KMS-11 (cell line): ENCODE measurements around the gene HSP90AA1.
A peak's percentile ranks its signal among the peaks of the same experiment; 100 is the strongest.

Experiments
- H2AFZ ChIP-seq: fragments of 200-600 bp; sonication (generic); 2 replicates; pipeline ENCODE4 v1.6.1; 2016; ENCODE audit warnings: antibody characterized with exemption, mixed run types, low read depth
- H3K27ac ChIP-seq: fragments of 200-600 bp; sonication (generic); 2 replicates; pipeline ENCODE4 v1.6.1; 2016; ENCODE audit warnings: mild to moderate bottlenecking, mixed run types
- H3K27me3 ChIP-seq: fragments of 200-600 bp; sonication (generic); 2 replicates; pipeline ENCODE4 v1.6.1; 2017; ENCODE audit warnings: mild to moderate bottlenecking, low read depth, mixed run types, moderate library complexity; ENCODE audit not compliant: insufficient read depth
- H3K36me3 ChIP-seq: fragments of 200-600 bp; sonication (generic); 2 replicates; pipeline ENCODE4 v1.6.1; 2017; ENCODE audit warnings: mild to moderate bottlenecking, mixed run types; ENCODE audit not compliant: insufficient read depth
- H3K4me1 ChIP-seq: fragments of 200-600 bp; sonication (generic); 2 replicates; pipeline ENCODE4 v1.6.1; 2016; ENCODE audit warnings: mild to moderate bottlenecking, low read depth, mixed run types; ENCODE audit not compliant: poor library complexity, severe bottlenecking
- H3K4me2 ChIP-seq: fragments of 200-600 bp; sonication (generic); 2 replicates; pipeline ENCODE4 v1.7.0; 2016; ENCODE audit warnings: mild to moderate bottlenecking, mixed run types
- H3K4me3 ChIP-seq: fragments of 200-600 bp; sonication (generic); IDR thresholded peaks from 2 replicates; pipeline ENCODE4 v1.6.1; 2017; ENCODE audit warnings: low read depth, low read length, mixed read lengths; ENCODE audit not compliant: insufficient read depth
- H3K79me2 ChIP-seq: fragments of 200-600 bp; sonication (generic); 2 replicates; pipeline ENCODE4 v1.6.1; 2016; ENCODE audit warnings: low read depth, mixed run types; ENCODE audit not compliant: insufficient read depth
- H3K9ac ChIP-seq: fragments of 200-600 bp; sonication (generic); 2 replicates; pipeline ENCODE4 v1.6.1; 2016; ENCODE audit warnings: mild to moderate bottlenecking, mixed run types
- H4K20me1 ChIP-seq: fragments of 200-600 bp; sonication (generic); 2 replicates; pipeline ENCODE4 v1.6.1; 2016; ENCODE audit warnings: mild to moderate bottlenecking, mixed run types; ENCODE audit not compliant: insufficient read depth
- CTCF ChIP-seq: fragments of 200-600 bp; sonication (generic); conservative IDR thresholded peaks from 2 replicates; pipeline ENCODE4 v1.6.1; 2017; ENCODE audit warnings: low read depth, mild to moderate bottlenecking, antibody characterized with exemption, low read length, moderate library complexity, mixed read lengths

HSP90AA1 gene

GRCh38 chr14:102090713-102091112 is 3.9 kb upstream of the HSP90AA1 start:
- 0 out of 2 replicates have a peak, but pooled peaks cover under 1% of the 10 kb centered on the region for H3K36me3 ChIP-seq
- peaks cover 6% of the 10 kb centered on the region for H3K4me1 ChIP-seq
- H3K4me3 ChIP-seq = no peak overlapping the region
- H2AFZ ChIP-seq = no peak overlapping the region
- TF ChIP-seq CTCF = no peak
- no peak overlapping the region for H3K9ac ChIP-seq
- H3K79me2 ChIP-seq = peaks cover 7% of the 10 kb centered on the region
- no peak overlapping the region for H3K4me2 ChIP-seq
- H3K27ac ChIP-seq = no peak overlapping the region
- 0 out of 2 replicates have a peak, but pooled peaks cover 6% of the 10 kb centered on the region for H4K20me1 ChIP-seq
- no peaks in the 10 kb centered on the region for H3K27me3 ChIP-seq

DNA sequence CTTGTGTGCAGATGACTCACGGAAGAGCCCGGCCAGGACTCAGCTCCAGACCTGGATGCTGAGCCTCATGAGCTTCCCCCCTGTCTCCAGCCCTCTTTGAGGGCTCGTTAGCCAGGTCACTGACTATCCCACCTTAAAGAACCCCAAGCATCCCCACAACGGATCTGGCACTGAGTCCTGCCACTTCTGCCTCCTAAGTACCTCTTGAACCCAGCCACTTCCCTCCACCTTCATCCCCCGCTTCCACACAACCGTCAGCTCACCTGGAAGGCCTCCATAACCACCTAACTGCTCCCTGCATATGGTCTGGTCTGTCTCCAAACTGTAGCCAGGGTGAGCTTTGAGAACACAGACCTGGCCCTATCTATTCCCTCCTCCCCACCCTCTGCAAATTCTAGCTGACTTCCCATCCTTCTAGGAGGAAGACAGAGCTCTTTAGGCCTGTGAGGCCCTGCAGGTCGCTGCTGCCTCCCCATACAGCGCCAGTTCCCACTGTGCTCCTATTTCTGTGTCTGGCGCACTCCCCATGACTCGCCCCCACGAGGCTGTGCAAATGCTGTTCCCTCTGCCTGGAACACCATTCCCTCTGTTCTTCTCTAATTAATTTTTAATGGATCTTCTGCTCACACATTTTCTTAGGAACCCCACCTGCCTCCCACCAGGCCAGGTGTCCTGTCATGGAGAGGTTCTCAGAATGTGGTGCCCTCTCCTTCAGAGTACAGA is 2.9 kb upstream of the HSP90AA1 start:
- Histone ChIP-seq H3K27me3 (no peaks in the 10 kb centered on the region), H2AFZ (no peak overlapping the region), H3K4me1 (peaks cover 15% of the 10 kb centered on the region), H3K36me3 (peaks cover 9% of the 10 kb centered on the region; the same call in 1 of the 2 replicates), H3K79me2 (peaks cover 17% of the 10 kb centered on the region), H4K20me1 (peaks cover 15% of the 10 kb centered on the region), H3K9ac (no peak overlapping the region), H3K27ac (no peak overlapping the region), H3K4me3 (no peak overlapping the region), H3K4me2 (no peak overlapping the region)
- TF ChIP-seq CTCF = no peak

DNA sequence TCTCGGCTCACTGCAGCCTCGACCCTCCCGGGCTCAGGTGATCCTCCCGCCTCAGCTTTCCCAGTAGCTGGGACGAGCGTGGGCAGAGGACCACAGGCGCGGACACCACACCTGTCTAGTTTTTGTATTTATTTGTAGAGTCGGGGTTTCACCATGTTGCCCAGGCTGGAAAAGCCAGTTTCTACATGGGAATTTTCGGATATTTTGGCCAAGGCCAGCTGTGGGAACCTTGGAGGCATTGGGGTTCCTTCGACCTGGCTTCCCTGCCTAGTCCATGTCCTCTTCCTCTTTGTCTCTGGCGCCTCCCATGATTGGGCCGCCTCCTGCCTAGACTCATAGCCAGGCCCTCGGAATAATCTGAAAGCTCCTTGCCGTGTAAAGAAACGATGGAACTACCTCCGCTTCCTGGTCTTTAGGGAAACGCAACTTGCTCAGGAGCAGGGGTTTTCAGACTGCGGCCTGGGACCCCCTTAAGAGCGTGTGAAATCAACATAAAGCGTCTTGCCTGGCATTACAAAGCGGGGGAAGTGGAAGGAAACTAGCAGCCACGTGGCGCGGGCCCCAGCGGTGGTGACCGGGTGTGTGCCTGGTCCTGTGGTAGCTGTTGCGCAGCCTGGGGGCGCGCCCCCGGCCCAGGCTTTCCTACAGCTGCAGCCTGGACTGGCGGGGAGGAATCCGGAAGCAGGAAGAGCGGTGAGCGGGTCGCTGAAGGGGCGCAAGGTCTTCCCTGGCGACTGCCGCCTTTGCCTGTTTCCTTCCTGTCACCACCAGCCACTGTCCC is 1.4 kb upstream of the HSP90AA1 start:
- no peak overlapping the region for H3K27ac ChIP-seq
- peak overlapping the region; percentile 97; the same call in 1 of the 2 replicates for H3K9ac ChIP-seq
- H3K27me3 ChIP-seq = no peaks in the 10 kb centered on the region
- peaks cover 32% of the 10 kb centered on the region for H3K79me2 ChIP-seq
- peaks cover 23% of the 10 kb centered on the region; the same call in 1 of the 2 replicates for H3K36me3 ChIP-seq
- peak overlapping the region; percentile 91; the same call in 1 of the 2 replicates for H2AFZ ChIP-seq
- H4K20me1 ChIP-seq = peaks cover 30% of the 10 kb centered on the region
- no peak overlapping the region for H3K4me3 ChIP-seq
- H3K4me2 ChIP-seq = peak overlapping the region; percentile 87
- peaks cover 30% of the 10 kb centered on the region for H3K4me1 ChIP-seq
- TF ChIP-seq CTCF = no peak

DNA sequence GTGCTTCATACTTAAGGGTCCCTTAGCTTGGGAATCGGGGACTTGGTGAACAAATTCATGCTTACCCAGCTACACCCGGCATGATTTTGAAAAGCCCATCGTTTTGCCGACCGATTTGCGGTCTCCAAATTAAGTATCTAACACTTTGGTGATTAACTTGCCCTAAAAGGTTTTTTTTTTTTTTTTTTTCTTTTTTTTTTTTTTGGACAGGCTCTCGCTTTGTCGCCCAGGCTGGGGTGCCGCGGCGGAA is 843 bp upstream of the HSP90AA1 start:
- peaks cover 36% of the 10 kb centered on the region for H3K4me1 ChIP-seq
- no peaks in the 10 kb centered on the region for H3K27me3 ChIP-seq
- H3K36me3 ChIP-seq = peaks cover 28% of the 10 kb centered on the region; the same call in 1 of the 2 replicates
- peaks cover 37% of the 10 kb centered on the region for H3K79me2 ChIP-seq
- H4K20me1 ChIP-seq = peaks cover 34% of the 10 kb centered on the region
- H2AFZ ChIP-seq = peak overlapping the region; percentile 91
- peak overlapping the region; percentile 97 for H3K9ac ChIP-seq
- H3K27ac ChIP-seq = peak overlapping the region; percentile 82
- no peak for TF ChIP-seq CTCF
- no peak overlapping the region for H3K4me3 ChIP-seq
- H3K4me2 ChIP-seq = peak overlapping the region; percentile 87
